Mesendoderm (in vitro differentiated cells): ENCODE measurements around the gene LCE1B.

Experiments
- DNase-seq: peaks from one replicate; pipeline ENCODE4 v3.0.0; 2013
- H2AK5ac ChIP-seq: 2 replicates; pipeline ENCODE4 v1.6.1; 2013; ENCODE audit warnings: low read length, inconsistent platforms
- H2BK120ac ChIP-seq: 2 replicates; pipeline ENCODE4 v1.6.1; 2013; ENCODE audit warnings: low read depth, mild to moderate bottlenecking, low read length, moderate library complexity, mixed read lengths
- H2BK15ac ChIP-seq: replicated peaks from 2 replicates; pipeline ENCODE4 v1.6.1; 2013; ENCODE audit warnings: low read depth, mild to moderate bottlenecking, moderate library complexity
- H2BK5ac ChIP-seq: 2 replicates; pipeline ENCODE4 v1.6.1; 2013; ENCODE audit warnings: low read length, inconsistent platforms
- H3K18ac ChIP-seq: 2 replicates; pipeline ENCODE4 v1.6.1; 2013; ENCODE audit warnings: mild to moderate bottlenecking, low read length, mixed read lengths
- H3K23ac ChIP-seq: one replicate; pipeline ENCODE4 v1.6.1; 2013; ENCODE audit warnings: low read length
- H3K27ac ChIP-seq: 2 replicates; pipeline ENCODE4 v1.5.1; 2013; ENCODE audit warnings: low read depth, mild to moderate bottlenecking, inconsistent platforms, low read length, moderate library complexity
- H3K27me3 ChIP-seq: 2 replicates; pipeline ENCODE4 v1.6.1; 2013; ENCODE audit warnings: low read length, control low read depth, mild to moderate bottlenecking, inconsistent platforms; ENCODE audit not compliant: insufficient read depth, poor library complexity
- H3K36me3 ChIP-seq: 2 replicates; pipeline ENCODE4 v1.6.1; 2013; ENCODE audit warnings: low read length, inconsistent platforms; ENCODE audit not compliant: control insufficient read depth, insufficient read depth
- H3K4ac ChIP-seq: one replicate; pipeline ENCODE4 v1.6.1; 2013; ENCODE audit warnings: low read depth, mild to moderate bottlenecking, low read length, moderate library complexity
- H3K4me1 ChIP-seq: 2 replicates; pipeline ENCODE4 v1.6.1; 2013; ENCODE audit warnings: low read depth, low read length, inconsistent platforms; ENCODE audit not compliant: control insufficient read depth
- H3K4me2 ChIP-seq: 2 replicates; pipeline ENCODE4 v1.6.1; 2013; ENCODE audit warnings: low read length
- H3K4me3 ChIP-seq: 2 replicates; pipeline ENCODE4 v1.5.1; 2013; ENCODE audit warnings: mild to moderate bottlenecking, low read length
- H3K56ac ChIP-seq: one replicate; pipeline ENCODE4 v1.6.1; 2013; ENCODE audit warnings: low read length
- H3K79me1 ChIP-seq: 2 replicates; pipeline ENCODE4 v1.6.1; 2013; ENCODE audit warnings: low read length, inconsistent platforms
- H3K79me2 ChIP-seq: 2 replicates; pipeline ENCODE4 v1.6.1; 2013; ENCODE audit warnings: mild to moderate bottlenecking, low read length; ENCODE audit not compliant: control insufficient read depth, insufficient read depth
- H3K9ac ChIP-seq: 2 replicates; pipeline ENCODE4 v1.6.1; 2013; ENCODE audit warnings: low read length, inconsistent platforms
- H4K5ac ChIP-seq: one replicate; pipeline ENCODE4 v1.6.1; 2013; ENCODE audit warnings: low read length
- H4K8ac ChIP-seq: one replicate; pipeline ENCODE4 v1.6.1; 2013; ENCODE audit warnings: low read depth, mild to moderate bottlenecking, control low read depth, low read length, moderate library complexity
- WGBS: extraction: QIAGEN DNeasy Blood & Tissue Kit; methylation state at CpG from one replicate; pipeline ENCODE4 v1.1.7; 2013; ENCODE audit warnings: low lambda C conversion rate, missing lambda C conversion rate; ENCODE audit not compliant: insufficient coverage; ENCODE audit errors: extremely low coverage; 5-methylcytosine and 5-hydroxymethylcytosine counted together

The LCE1B gene

DNA sequence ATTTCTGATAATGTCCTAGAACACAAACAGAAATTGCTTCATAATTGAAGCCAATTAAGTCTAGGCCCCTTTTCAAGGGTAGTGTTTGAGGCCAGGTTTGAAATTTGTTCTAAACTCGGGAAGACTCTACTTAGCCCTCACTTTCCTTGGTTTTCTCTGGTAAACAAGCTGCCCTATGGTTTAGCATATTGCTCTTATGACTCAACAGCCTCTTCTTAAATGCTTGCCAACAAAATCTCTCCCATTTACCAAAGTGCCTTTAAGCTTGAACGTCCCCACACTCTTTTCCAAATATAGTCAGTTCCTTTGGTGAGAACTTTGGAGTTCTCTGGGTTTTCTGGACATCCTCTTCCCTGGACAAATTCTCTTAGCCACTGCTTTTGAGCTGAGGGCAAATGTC lies 25.1 kb downstream of the LCE1B start:
- no peak overlapping the region for H3K4me2 ChIP-seq
- H3K9ac ChIP-seq: no peak overlapping the region
- H2BK5ac ChIP-seq: no peak overlapping the region
- no peaks in the 10 kb centered on the region for H3K4me1 ChIP-seq
- H3K18ac ChIP-seq: no peak overlapping the region
- no peak overlapping the region for H3K56ac ChIP-seq
- H2BK15ac ChIP-seq: no peak overlapping the region
- DNase-seq: no peak
- no peak overlapping the region for H3K4ac ChIP-seq
- no peak overlapping the region for H4K8ac ChIP-seq
- no peak overlapping the region for H3K27ac ChIP-seq
- H2AK5ac ChIP-seq: no peak overlapping the region
- H3K27me3 ChIP-seq: no peaks in the 10 kb centered on the region
- no CpG with 5 or more reads among the region's 2 CpGs for WGBS
- H3K23ac ChIP-seq: no peak overlapping the region
- H3K4me3 ChIP-seq: no peak overlapping the region
- no peaks in the 10 kb centered on the region for H3K36me3 ChIP-seq
- H4K5ac ChIP-seq: no peak overlapping the region
- no peak overlapping the region for H2BK120ac ChIP-seq
- H3K79me1 ChIP-seq: no peaks in the 10 kb centered on the region
- H3K79me2 ChIP-seq: no peaks in the 10 kb centered on the region

DNA sequence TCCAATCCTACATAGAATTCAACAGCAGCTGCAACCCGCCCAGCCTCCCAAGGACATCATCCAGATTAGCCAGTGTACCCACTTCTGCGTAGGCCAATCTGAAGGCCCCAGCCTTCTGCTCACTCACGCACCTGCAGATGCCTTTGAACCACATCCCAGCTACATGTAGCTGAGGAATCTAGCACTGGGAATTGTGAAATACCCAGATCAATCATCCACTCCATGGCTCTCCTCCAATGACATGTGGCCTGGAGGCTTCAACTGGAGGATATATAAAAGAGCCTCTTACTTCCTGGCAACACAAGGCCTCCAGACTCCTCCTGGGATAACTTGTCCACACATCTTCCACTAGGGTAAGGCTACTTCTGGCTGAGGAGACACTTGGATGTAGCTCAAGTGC lies 30.8 kb downstream of the LCE1B start, which contains the start of gene LCE6A:
Gene LCE6A, plus strand, starts transcription at position 301 of the 400 bp plus-strand sequence. CDS start 665 bp downstream, outside the sequence.
- no CpG with 5 or more reads among the region's 3 CpGs for WGBS
- Histone ChIP-seq H3K27ac (no peak within 1 kb of the TSS), H2BK5ac (no peak within 1 kb of the TSS), H3K9ac (no peak within 1 kb of the TSS), H2AK5ac (no peak within 1 kb of the TSS), H2BK15ac (no peak within 1 kb of the TSS), H3K4ac (no peak within 1 kb of the TSS), H3K79me1 (no peaks in the 10 kb centered on the region), H4K8ac (no peak within 1 kb of the TSS), H3K27me3 (no peaks in the 10 kb centered on the region), H3K4me2 (no peak within 1 kb of the TSS), H3K18ac (no peak within 1 kb of the TSS), H2BK120ac (no peak within 1 kb of the TSS), H3K56ac (no peak within 1 kb of the TSS), H3K36me3 (no peaks in the 10 kb centered on the region), H3K23ac (no peak within 1 kb of the TSS), H3K79me2 (no peaks in the 10 kb centered on the region), H4K5ac (no peak within 1 kb of the TSS), H3K4me1 (no peaks in the 10 kb centered on the region), H3K4me3 (no peak within 1 kb of the TSS)
- no peak for DNase-seq

DNA sequence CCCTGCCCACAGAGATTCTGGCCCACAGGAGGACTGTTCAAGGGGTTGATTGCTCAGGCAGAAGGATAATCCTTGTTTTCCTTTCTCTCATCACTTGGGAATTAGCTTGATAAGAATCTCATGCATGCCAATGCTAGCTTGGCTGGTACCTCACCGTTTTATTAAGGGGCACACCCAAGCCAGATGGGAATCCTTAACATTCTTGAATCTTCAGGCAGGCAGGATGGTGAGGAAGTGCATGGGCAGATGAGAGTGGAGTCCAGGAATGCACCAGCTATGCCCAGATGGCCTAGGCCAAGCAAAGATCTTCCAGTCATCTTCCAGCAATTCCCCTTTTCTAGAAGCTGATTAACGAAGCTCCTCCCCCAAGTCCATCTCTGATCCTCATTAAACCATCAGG lies 43.9 kb downstream of the LCE1B start:
- H3K27ac ChIP-seq: no peak overlapping the region

DNA sequence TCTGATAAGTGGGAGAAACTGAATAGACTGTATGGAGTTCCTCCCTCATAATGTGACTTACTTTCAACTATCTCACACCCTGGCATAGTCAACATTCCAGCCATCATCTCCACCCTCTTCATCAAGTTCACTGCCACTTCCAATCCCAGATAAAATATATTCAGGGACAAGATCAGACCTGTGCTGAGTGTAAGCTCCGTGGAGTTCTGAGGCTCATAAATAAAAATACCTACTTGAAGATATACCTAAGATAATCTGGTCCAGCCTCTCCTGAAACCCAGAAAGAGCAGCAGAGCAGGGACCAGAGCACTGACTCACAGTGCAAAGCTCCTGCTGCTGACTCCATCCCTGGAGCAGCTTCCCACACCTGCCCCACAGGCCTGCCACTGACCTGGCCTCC lies 46.3 kb downstream of the LCE1B start:
- no peaks in the 10 kb centered on the region for H3K36me3 ChIP-seq
- H2BK120ac ChIP-seq: no peak overlapping the region
- no peak overlapping the region for H3K4me3 ChIP-seq
- no CpG with 5 or more reads among the region's 1 CpG for WGBS
- no peak overlapping the region for H4K5ac ChIP-seq
- no peak overlapping the region for H3K4ac ChIP-seq
- no peak for DNase-seq
- no peaks in the 10 kb centered on the region for H3K79me2 ChIP-seq
- H2BK15ac ChIP-seq: no peak overlapping the region
- no peak overlapping the region for H2BK5ac ChIP-seq
- no peak overlapping the region for H2AK5ac ChIP-seq
- H3K18ac ChIP-seq: no peak overlapping the region
- no peaks in the 10 kb centered on the region for H3K79me1 ChIP-seq
- H3K9ac ChIP-seq: no peak overlapping the region
- H3K27me3 ChIP-seq: no peaks in the 10 kb centered on the region
- no peak overlapping the region for H3K27ac ChIP-seq
- H3K4me1 ChIP-seq: no peaks in the 10 kb centered on the region
- no peak overlapping the region for H3K56ac ChIP-seq
- no peak overlapping the region for H4K8ac ChIP-seq
- H3K23ac ChIP-seq: no peak overlapping the region
- no peak overlapping the region for H3K4me2 ChIP-seq

More for the DNA sequence above, 43.9 kb downstream of the LCE1B start:
- H3K56ac ChIP-seq: no peak overlapping the region
- no peak overlapping the region for H2BK5ac ChIP-seq
- WGBS: no CpG with 5 or more reads among the region's 2 CpGs
- no peak overlapping the region for H3K18ac ChIP-seq
- H3K4me3 ChIP-seq: no peak overlapping the region
- H4K5ac ChIP-seq: no peak overlapping the region
- H4K8ac ChIP-seq: no peak overlapping the region
- DNase-seq: no peak
- H3K4me1 ChIP-seq: no peaks in the 10 kb centered on the region
- no peak overlapping the region for H2AK5ac ChIP-seq
- no peak overlapping the region for H3K4ac ChIP-seq
- no peaks in the 10 kb centered on the region for H3K27me3 ChIP-seq
- no peaks in the 10 kb centered on the region for H3K79me1 ChIP-seq
- H3K23ac ChIP-seq: no peak overlapping the region
- no peak overlapping the region for H2BK120ac ChIP-seq
- H3K36me3 ChIP-seq: no peaks in the 10 kb centered on the region
- H2BK15ac ChIP-seq: no peak overlapping the region
- H3K4me2 ChIP-seq: no peak overlapping the region
- no peaks in the 10 kb centered on the region for H3K79me2 ChIP-seq
- no peak overlapping the region for H3K9ac ChIP-seq

DNA sequence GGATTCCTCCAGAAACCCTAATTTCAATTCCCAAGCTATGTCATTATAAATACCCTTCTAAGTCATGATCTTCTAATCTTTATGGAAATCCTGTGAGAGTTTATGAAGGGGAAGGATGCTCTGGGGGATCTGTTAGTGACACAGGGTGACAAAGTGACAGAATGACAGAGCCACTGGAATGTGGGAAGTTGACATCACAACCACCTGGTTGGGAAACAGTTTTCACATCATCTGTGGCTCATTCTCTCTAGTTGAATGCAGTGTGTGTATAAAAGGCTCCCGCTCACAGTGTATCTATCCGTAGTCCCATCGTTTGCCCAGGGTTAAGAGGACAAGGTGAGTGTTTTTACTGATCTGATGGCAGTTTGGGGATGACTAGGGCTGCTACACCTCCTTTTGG lies 47.9 kb downstream of the LCE1B start, which contains the start of gene LCE7A:
Gene LCE7A, plus strand, starts transcription at position 301 of the 400 bp plus-strand sequence. CDS start 702 bp downstream, outside the sequence.
- Histone ChIP-seq H3K4ac (no peak within 1 kb of the TSS), H3K4me3 (no peak within 1 kb of the TSS), H3K18ac (no peak within 1 kb of the TSS), H3K56ac (no peak within 1 kb of the TSS), H4K5ac (no peak within 1 kb of the TSS), H3K79me2 (no peaks in the 10 kb centered on the region), H2BK120ac (no peak within 1 kb of the TSS), H3K9ac (no peak within 1 kb of the TSS), H3K27ac (no peak within 1 kb of the TSS), H3K27me3 (no peaks in the 10 kb centered on the region), H3K4me2 (no peak within 1 kb of the TSS), H2BK15ac (no peak within 1 kb of the TSS), H2BK5ac (no peak within 1 kb of the TSS), H4K8ac (no peak within 1 kb of the TSS), H3K4me1 (no peaks in the 10 kb centered on the region), H3K36me3 (no peaks in the 10 kb centered on the region), H2AK5ac (no peak within 1 kb of the TSS), H3K23ac (no peak within 1 kb of the TSS), H3K79me1 (no peaks in the 10 kb centered on the region)
- no peak for DNase-seq
- whole genome bisulfite sequencing: no CpG with 5 or more reads among the region's 3 CpGs

DNA sequence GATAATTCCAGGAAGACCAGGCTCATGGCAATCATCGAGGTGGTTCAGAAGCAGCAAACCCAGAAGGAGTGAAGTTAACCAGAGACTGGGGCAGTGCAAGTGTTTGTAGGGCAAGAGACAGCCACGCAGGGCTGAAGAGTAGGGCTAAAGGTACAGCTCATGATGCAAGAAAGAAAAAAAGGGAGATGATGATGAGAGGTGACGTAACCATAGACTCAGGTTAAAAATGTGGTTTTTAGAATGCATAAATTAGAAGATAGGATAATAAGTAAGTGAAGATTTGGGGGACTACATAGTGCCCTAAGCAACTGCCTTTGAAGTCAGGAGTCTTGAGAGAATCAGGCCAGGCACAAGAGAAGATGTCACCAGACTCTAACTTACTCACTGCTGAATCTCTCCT lies 48.4 kb downstream of the LCE1B start:
- Histone ChIP-seq H3K23ac (no peak overlapping the region), H3K4me2 (no peak overlapping the region), H2AK5ac (no peak overlapping the region), H3K56ac (no peak overlapping the region), H3K9ac (no peak overlapping the region), H3K4me1 (no peaks in the 10 kb centered on the region), H3K27ac (no peak overlapping the region), H2BK120ac (no peak overlapping the region), H2BK5ac (no peak overlapping the region), H4K5ac (no peak overlapping the region), H3K36me3 (no peaks in the 10 kb centered on the region), H3K79me1 (no peaks in the 10 kb centered on the region), H4K8ac (no peak overlapping the region), H3K4me3 (no peak overlapping the region), H3K27me3 (no peaks in the 10 kb centered on the region), H2BK15ac (no peak overlapping the region), H3K4ac (no peak overlapping the region), H3K79me2 (no peaks in the 10 kb centered on the region), H3K18ac (no peak overlapping the region)
- DNase-seq: no peak
- 100% methylated on average over 1 of the region's 3 CpGs for WGBS
